HEK293 (cell line): ENCODE measurements around the gene ST7L.

ENCODE experiments used
- CTCF ChIP-seq: fragments of 450-650 bp; formaldehyde crosslinking; IDR thresholded peaks from 2 replicates; pipeline ENCODE4 v1.5.1; 2016; ENCODE audit warnings: missing biosample characterization, missing genetic modification characterization
- IKZF3 ChIP-seq: fragments of 450-650 bp; IDR thresholded peaks from 2 replicates; pipeline ENCODE4 v1.5.0; 2018; ENCODE audit warnings: missing biosample characterization, mild to moderate bottlenecking, missing genetic modification characterization, moderate library complexity
- ZBTB20 ChIP-seq: fragments of 450-650 bp; formaldehyde crosslinking; IDR thresholded peaks from 2 replicates; pipeline ENCODE4 v1.5.1; 2016; ENCODE audit warnings: missing biosample characterization, missing genetic modification characterization
- ZNF239 ChIP-seq: fragments of 450-650 bp; formaldehyde crosslinking; IDR thresholded peaks from 2 replicates; pipeline ENCODE4 v1.5.1; 2016; ENCODE audit warnings: missing biosample characterization, missing genetic modification characterization
- ZNF514 ChIP-seq: fragments of 450-650 bp; formaldehyde crosslinking; IDR thresholded peaks from 2 replicates; pipeline ENCODE4 v1.5.1; 2016; ENCODE audit warnings: missing biosample characterization, missing genetic modification characterization
- ZNF792 ChIP-seq: fragments of 450-650 bp; formaldehyde crosslinking; IDR thresholded peaks from 2 replicates; pipeline ENCODE4 v1.5.1; 2016; ENCODE audit warnings: missing biosample characterization, missing genetic modification characterization

- TF ChIP-seq ZNF792 = no peak
- TF ChIP-seq ZNF514 (tag by site-specific recombination) = no peak
- no peak for TF ChIP-seq CTCF (tag by site-specific recombination)
- no peak for TF ChIP-seq ZNF239 (tag by site-specific recombination)
- TF ChIP-seq IKZF3 (tag by site-specific recombination) = no peak
- no peak for TF ChIP-seq ZBTB20
These were observed 112.6 kb downstream of the ST7L start for GRCh38 chr1:112506306-112506705.
